Activated CD8-positive, alpha-beta T cell treated with anti-CD3 and anti-CD28 coated beads for 36 hours (primary cell): Measurements from ENCODE around the gene CSNK1D. TPM values are rescaled to one million over a fixed set of nuclear protein-coding genes. Genes with fewer than 3 reads are reported as not detected.
A peak's percentile ranks its signal among the peaks of the same experiment; 100 is the strongest.

Experiments
- ATAC-seq: fragments of 200-7000 bp; cut with Tn5 transposase; one replicate; pipeline ENCODE4 v1.10.0; 2021; ENCODE audit warnings: mild to moderate bottlenecking, moderate library complexity
- CTCF ChIA-PET: fragments of 350-600 bp; sonication (Branson Sonifier 250); formaldehyde crosslinking; loops from one replicate; lab custom pipeline; 2021; ENCODE audit warnings: antibody characterized with exemption; lab: Charles Lee
- POLR2A ChIA-PET: fragments of 350-600 bp; sonication (Branson Sonifier 250); formaldehyde crosslinking; loops from one replicate; lab custom pipeline; 2021; ENCODE audit warnings: antibody characterized with exemption; lab: Charles Lee
- DNase-seq: peaks from one replicate; pipeline ENCODE4 v3.0.0-alpha.2; 2020
- H3K27ac Mint-ChIP-seq: one replicate; pipeline ENCODE4 v1.8.0; 2021; ENCODE audit warnings: mild to moderate bottlenecking, mixed read lengths
- H3K27me3 Mint-ChIP-seq: one replicate; pipeline ENCODE4 v1.8.0; 2021; ENCODE audit warnings: mixed read lengths
- H3K36me3 Mint-ChIP-seq: one replicate; pipeline ENCODE4 v1.8.0; 2021; ENCODE audit warnings: low read depth, mixed read lengths
- H3K4me1 Mint-ChIP-seq: one replicate; pipeline ENCODE4 v1.8.0; 2021; ENCODE audit warnings: low read depth, mixed read lengths
- H3K4me3 Mint-ChIP-seq: one replicate; pipeline ENCODE4 v1.8.0; 2021; ENCODE audit warnings: mild to moderate bottlenecking, moderate library complexity, mixed read lengths
- H3K9me3 Mint-ChIP-seq: one replicate; pipeline ENCODE4 v1.8.0; 2021; ENCODE audit warnings: mixed read lengths
- CTCF ChIP-seq: fragments of 200-600 bp; IDR thresholded peaks from one replicate; pipeline ENCODE4 v1.8.0; 2022; ENCODE audit warnings: antibody characterized with exemption, mild to moderate bottlenecking
- intact Hi-C: fragments of 100-400 bp; cut with micrococcal nuclease; formaldehyde crosslinking; loops from one replicate; pipeline ENCODE4 v1.10.0; 2022
- total RNA-seq, 2 experiments: library from RNA; stranded (reverse); gene quantifications; one replicate each; pipeline ENCODE4 v1.2.3, GENCODE V29; 2021

Gene CSNK1D
- total RNA-seq, 2 experiments from 2014 or later, result 90.6 to 97.0 TPM

DNA sequence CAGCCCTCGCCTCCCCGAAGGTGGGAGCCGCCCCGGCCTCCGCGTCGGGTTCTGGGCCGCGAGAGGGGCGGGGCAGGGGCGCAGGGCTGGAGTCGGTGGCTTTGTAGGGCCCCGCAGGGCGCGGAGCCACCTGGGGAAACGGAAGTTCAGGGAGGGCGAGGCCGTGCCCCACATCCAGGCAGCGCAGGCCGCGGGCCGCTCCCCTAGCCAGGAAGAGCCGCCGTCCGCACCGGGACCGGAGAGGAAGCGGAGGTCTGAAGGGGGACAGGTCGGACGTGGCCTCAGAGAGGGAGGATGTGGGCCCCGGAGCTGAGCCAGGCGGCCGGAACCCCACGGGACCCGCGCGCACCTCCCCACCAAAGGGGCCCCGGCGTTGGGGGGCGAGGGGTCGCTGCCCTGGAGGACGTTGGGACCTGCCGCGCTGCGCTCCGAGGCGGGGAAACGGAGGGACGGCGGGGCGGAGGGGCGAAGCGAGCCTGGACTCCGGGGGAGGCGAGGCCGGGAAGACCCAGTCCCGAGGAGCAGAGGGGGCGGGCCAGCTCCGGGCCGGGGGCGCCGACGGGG is 45.1 kb downstream of the CSNK1D start:
- Mint-ChIP-seq H3K27me3 (no peaks in the 10 kb centered on the region), H3K4me1 (peaks cover 3% of the 10 kb centered on the region), H3K4me3 (peak overlapping the region; percentile 77), H3K36me3 (peaks cover 6% of the 10 kb centered on the region), H3K27ac (peak overlapping the region; percentile 76), H3K9me3 (no peaks in the 10 kb centered on the region)
- intact Hi-C loops, result no loop called here
- ChIA-PET POLR2A (interaction anchor here (0.9 to 2.2 kb wide), 9 partner anchors 10 to 89 kb away, joined by 3 to 12 read pairs (median 4); partner anchors contain the start of gene CD7), CTCF (interaction anchor here (0.9 to 1.1 kb wide), 3 partner anchors 10 to 93 kb away, joined by 3 to 4 read pairs (median 3); no protein-coding TSS in a partner anchor)
- DNase-seq (peak; percentile 75), ATAC-seq (peak; percentile 51)
- no peak for TF ChIP-seq CTCF

DNA sequence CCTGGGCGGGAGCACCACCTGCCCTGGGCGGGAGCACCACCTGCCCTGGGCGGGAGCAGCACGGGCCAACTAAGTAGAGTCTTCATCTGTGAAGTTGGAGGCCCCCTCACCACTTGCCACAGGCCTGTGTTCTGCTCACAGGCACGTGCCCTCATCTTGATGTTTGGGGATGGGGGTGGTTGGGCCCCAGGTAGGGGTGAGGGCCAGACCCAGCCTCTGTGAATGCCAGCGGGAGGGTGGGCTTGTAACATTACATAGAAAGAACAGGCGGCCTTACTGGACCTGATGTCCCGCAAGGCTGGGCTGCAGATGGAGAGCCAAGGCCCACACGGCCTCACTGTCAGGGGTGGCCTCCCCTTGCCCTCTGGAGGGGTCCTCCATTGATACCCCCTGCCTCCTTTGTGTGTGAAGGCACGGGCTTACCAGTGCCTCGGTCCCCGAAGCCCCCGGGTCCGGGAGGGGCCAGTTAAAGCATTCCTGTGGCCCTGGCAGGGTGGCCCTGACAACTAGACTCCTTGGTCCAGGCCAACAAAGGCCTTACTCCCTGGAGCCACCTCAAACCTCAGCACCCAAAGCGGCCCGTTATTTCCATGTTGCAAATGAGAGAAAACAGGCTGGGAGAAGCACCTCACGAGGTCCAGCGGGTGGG is 45.7 kb downstream of the CSNK1D start:
- intact Hi-C loops, result no loop called here
- Mint-ChIP-seq H3K36me3 (peaks cover 6% of the 10 kb centered on the region), H3K4me1 (peaks cover 3% of the 10 kb centered on the region), H3K9me3 (no peaks in the 10 kb centered on the region), H3K4me3 (peak overlapping the region; percentile 77), H3K27me3 (no peaks in the 10 kb centered on the region), H3K27ac (peak overlapping the region; percentile 76)
- ChIA-PET CTCF (no interaction called here), POLR2A (interaction anchor here (0.9 to 2.1 kb wide), 3 partner anchors 14 to 64 kb away, joined by 3 to 7 read pairs (median 3); no protein-coding TSS in a partner anchor)
- DNase-seq (no peak), ATAC-seq (no peak)
- no peak for TF ChIP-seq CTCF

DNA sequence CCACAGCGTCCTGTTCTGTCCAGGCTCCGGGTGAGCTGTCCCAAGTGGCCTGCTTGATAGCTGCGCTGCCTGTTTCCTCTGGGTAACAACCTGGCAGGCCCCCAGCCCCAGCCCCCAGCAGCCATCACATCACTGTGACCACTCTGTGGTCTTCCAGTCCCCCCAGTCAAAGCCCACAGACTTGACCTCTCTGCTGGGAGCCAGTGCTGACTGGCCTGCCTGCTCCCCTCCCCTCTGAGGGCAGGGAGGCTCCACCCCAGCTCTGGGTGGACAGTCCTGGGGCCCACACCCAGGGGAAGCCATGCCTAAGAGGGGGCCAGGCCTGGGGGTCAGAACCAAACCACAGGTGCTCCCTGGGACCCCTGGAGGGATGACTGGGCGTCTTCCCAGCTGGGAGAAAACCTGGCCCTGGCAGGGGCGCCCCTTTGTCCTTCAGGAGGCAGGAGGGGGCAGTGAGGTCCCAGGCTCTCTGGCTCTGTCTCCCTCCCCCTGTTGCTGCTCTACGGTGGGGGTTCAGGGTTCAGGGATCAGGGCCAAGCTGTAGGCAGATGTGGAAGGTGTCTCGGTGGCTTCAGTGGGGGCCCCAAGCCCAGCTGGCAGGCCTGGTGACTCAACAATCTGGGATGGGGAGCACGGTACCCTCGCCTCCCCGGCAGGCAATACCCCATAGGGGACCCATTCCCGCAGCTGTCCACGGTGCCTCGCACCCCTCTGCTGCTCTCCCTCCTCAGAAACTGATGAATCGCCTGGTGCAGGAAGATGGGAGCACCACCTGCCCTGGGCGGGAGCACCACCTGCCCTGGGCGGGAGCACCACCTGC is 46.5 kb downstream of the CSNK1D start:
- DNase-seq (no peak), ATAC-seq (no peak)
- TF ChIP-seq CTCF, result no peak
- H3K4me1 Mint-ChIP-seq, result peaks cover 3% of the 10 kb centered on the region
- peak overlapping the region; percentile 55 for H3K27ac Mint-ChIP-seq
- POLR2A ChIA-PET, result interaction anchor here (0.9 to 1.3 kb wide), 2 partner anchors 13 to 15 kb away, joined by 3 read pairs; partner anchors contain the start of gene CCDC57
- intact Hi-C loops, result no loop called here
- H3K4me3 Mint-ChIP-seq, result peak overlapping the region; percentile 26
- CTCF ChIA-PET, result interaction anchor here (1.6 kb wide), 1 partner anchor 21 kb away, joined by 4 read pairs; no protein-coding TSS in a partner anchor
- peaks cover 6% of the 10 kb centered on the region for H3K36me3 Mint-ChIP-seq
- H3K27me3 Mint-ChIP-seq, result no peaks in the 10 kb centered on the region
- H3K9me3 Mint-ChIP-seq, result no peaks in the 10 kb centered on the region

DNA sequence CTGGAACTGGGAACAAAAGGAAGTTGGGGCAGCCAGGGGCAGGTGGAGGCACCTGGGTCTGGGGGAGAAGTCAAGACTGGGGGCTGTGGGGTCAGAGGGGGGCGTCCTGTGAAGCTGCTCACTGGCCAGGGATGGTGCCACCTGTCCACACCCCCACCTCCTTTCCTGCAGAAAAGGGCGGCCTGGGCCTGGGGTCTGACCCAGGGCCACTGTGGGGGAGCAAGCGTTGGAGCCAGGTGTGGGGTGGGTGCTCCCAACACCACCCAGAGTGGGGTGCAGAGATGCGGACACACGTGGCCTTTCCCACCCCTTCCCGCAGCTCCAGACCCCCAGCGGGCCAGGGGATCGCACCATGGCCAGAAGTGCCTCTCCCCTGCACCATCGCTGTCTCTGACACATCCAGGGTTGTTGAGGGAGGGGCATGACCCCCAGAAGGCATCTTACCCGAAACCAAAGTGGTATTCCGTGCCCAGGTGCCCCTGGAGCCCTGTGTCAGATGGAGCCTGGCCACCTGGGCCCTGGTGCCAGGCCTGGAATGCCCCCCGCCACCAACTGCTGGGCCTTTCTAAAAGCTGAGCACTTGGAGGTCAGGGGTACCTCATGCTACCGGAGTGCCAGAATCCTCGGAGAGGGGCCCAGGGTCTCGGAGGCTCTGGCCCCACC is 47.2 kb downstream of the CSNK1D start:
- ATAC-seq, result no peak
- POLR2A ChIA-PET, result interaction anchor here (1.3 kb wide), 2 partner anchors 10 to 14 kb away, joined by 3 to 5 read pairs; partner anchors contain the start of gene CCDC57

More for the DNA sequence above, 47.2 kb downstream of the CSNK1D start:
- Mint-ChIP-seq H3K27me3 (no peaks in the 10 kb centered on the region), H3K4me1 (peaks cover 3% of the 10 kb centered on the region), H3K36me3 (peaks cover 6% of the 10 kb centered on the region), H3K4me3 (no peak overlapping the region), H3K9me3 (no peaks in the 10 kb centered on the region), H3K27ac (no peak overlapping the region)
- CTCF ChIA-PET, result interaction anchor here (1.6 kb wide), 1 partner anchor 20 kb away, joined by 4 read pairs; no protein-coding TSS in a partner anchor
- intact Hi-C loops, result no loop called here
- DNase-seq, result no peak
- TF ChIP-seq CTCF, result no peak
